SW 1271 (cell line): ENCODE data around the gene SEMA4B.
A peak's percentile ranks its signal among the peaks of the same experiment; 100 is the strongest.
"Not testable (repeated sequence)": the region's sequence is repeated elsewhere in the genome, so short reads cannot be mapped to it uniquely, and the experiment has no call there.

Experiments
- DNase-seq, 2 experiments: peaks; one replicate each; lab custom pipeline; 2025; lab: John Stamatoyannopoulos, UW

The SEMA4B gene, protein sequence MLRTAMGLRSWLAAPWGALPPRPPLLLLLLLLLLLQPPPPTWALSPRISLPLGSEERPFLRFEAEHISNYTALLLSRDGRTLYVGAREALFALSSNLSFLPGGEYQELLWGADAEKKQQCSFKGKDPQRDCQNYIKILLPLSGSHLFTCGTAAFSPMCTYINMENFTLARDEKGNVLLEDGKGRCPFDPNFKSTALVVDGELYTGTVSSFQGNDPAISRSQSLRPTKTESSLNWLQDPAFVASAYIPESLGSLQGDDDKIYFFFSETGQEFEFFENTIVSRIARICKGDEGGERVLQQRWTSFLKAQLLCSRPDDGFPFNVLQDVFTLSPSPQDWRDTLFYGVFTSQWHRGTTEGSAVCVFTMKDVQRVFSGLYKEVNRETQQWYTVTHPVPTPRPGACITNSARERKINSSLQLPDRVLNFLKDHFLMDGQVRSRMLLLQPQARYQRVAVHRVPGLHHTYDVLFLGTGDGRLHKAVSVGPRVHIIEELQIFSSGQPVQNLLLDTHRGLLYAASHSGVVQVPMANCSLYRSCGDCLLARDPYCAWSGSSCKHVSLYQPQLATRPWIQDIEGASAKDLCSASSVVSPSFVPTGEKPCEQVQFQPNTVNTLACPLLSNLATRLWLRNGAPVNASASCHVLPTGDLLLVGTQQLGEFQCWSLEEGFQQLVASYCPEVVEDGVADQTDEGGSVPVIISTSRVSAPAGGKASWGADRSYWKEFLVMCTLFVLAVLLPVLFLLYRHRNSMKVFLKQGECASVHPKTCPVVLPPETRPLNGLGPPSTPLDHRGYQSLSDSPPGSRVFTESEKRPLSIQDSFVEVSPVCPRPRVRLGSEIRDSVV

DNA sequence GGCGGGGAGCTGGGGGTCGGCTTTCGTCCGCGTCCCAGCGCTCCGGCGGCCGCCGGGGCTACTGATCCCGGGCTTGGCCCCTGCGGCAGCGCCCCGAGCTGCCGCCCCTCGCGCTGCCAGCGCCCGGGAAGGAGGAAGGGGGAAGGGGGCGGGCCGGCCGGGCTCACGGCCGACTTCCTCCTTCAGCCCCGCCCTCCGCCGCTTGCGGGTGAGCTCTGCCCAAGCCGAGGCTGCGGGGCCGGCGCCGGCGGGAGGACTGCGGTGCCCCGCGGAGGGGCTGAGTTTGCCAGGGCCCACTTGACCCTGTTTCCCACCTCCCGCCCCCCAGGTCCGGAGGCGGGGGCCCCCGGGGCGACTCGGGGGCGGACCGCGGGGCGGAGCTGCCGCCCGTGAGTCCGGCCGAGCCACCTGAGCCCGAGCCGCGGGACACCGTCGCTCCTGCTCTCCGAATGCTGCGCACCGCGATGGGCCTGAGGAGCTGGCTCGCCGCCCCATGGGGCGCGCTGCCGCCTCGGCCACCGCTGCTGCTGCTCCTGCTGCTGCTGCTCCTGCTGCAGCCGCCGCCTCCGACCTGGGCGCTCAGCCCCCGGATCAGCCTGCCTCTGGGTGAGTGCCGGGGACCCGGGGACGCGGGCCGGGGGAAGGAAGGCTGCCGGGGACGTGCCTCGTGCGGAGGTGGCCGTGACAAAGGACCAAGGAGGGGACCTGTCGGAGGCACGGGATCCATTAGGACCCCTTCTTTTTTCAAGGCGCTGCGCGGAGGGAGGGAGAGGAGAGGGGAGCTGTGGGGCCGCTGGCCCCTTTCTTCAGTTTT, at the start of gene SEMA4B:
Gene SEMA4B, plus strand, starts transcription at position 201 of the 814 bp plus-strand sequence. Its CDS starts 249 bp downstream, at position 450.
- peak in 1 of 2 experiments; percentile 48 for DNase-seq

DNA sequence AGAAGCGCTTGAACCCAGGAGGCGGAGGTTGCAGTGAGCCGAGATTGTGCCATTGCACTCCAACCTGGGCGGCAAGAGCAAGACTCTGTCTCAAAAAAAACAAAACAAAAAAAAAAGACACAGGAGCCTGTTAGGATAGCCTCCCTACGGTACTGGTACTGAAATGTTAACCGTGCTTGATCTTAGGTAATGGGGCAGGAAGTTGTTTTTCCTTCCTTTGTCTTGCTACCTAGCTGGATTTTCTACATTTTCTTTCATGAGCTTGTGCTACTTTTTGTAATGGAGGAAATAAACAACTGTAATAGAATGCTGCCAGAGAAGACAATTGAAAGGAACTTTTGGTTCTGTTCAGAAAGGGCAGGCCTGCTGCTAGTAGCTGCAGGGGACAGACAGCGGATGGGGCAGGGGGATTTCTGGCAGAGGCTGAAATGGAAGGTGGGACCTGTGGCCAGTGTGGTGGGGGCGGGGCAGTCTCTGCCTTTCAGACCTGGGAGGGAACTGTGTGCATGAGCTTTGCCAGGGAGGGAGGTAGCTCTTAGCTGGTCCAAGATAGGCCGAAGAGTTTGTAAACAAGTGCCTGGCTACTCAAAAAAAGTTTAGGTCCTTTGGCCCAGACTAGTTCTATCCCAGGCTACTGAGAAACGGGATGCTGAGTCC, 49.0 kb upstream of the SEMA4B start:
- no peak for DNase-seq

DNA sequence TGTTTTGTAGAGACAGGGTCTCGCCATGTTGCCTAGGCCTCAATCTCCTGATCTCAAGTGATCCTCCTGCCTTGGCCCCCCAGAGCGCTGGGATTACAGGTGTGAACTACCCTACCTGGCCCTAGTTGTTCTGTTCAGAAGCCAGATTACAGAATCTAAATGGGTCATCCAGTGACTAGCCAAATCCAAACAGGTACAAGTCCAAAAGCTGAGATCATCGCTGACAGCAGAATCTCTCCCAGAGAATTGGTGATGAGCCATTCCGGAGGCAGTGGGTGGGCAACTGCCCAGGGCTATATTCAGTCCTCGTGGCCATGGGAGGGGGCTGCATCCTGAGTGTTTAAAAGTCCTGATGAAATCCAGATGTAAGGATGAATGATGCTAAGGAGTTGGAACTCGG, 47.5 kb upstream of the SEMA4B start:
- DNase-seq = no peak

DNA sequence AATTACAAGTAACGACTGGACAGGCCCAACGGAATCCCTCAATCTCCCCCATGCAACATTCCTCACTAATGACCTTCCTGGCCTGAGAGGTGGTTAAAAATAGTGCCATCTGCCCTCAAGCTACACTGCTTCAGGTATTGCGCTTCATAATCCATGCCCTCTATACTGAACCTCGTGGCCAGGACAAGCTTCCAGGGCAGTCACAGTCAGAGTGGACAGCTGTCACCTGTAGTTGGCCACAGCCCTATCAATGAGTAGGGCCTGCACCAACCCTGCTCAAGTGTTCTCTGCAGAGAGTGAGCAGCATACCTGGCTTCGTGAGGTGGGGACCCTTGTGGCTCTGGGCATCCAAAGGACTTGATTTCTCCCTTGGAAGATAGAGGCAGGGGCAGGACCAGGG, 46.9 kb upstream of the SEMA4B start:
- no peak for DNase-seq

DNA sequence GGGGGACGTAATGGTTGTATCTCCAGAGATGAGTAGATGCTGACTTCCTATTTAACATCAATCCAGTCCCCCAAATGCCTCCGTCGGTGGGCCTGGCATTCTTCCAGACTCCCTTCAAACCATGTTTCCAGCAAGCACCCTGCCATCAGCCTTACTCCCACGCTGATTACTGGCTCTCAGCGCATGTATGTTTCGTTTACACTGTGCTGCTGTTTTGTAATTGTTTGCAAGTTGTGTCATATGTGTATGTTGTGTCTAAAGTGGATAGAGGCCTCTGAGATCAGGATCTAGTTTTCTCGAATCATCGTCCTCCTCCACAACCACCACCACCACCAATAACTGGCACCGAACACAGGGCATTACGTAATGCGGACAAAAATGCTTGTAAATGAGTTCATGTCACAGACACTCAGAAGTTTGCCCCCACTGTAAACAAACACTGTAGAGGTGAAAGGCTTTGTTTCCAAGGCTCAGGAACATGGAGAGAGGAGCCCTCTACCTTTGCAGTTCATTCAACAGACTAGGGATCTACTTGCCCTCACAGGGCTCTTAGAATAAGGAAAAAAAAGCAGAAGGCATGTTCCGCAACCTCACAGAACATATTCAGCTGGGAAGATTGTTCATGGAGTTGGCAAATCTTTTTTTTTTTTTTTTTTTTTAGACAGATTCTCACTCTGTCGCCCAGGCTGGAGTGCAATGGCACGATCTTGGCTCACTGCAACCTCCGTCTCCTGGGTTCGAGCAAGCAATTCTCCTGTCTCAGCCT, 46.1 kb upstream of the SEMA4B start:
- no peak for DNase-seq

DNA sequence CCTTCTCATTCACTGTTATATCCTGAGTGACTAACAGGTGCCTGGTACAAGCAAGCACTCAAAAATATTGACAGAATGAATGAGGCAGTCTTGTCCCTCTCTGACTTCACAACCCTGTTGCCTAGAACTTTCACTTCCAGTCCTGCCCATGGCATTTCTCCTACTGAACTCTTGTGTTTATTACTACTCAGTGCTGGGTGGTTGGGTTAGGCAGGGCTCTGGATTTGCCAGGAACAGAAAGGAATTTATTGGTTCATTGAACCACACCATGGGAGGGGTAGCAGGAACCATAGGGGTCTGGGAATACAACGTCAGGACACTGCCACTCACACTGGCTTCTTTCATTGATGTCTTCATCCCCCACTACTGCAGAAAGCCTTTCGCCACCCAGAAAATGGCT, 41.9 kb upstream of the SEMA4B start:
- no peak for DNase-seq

DNA sequence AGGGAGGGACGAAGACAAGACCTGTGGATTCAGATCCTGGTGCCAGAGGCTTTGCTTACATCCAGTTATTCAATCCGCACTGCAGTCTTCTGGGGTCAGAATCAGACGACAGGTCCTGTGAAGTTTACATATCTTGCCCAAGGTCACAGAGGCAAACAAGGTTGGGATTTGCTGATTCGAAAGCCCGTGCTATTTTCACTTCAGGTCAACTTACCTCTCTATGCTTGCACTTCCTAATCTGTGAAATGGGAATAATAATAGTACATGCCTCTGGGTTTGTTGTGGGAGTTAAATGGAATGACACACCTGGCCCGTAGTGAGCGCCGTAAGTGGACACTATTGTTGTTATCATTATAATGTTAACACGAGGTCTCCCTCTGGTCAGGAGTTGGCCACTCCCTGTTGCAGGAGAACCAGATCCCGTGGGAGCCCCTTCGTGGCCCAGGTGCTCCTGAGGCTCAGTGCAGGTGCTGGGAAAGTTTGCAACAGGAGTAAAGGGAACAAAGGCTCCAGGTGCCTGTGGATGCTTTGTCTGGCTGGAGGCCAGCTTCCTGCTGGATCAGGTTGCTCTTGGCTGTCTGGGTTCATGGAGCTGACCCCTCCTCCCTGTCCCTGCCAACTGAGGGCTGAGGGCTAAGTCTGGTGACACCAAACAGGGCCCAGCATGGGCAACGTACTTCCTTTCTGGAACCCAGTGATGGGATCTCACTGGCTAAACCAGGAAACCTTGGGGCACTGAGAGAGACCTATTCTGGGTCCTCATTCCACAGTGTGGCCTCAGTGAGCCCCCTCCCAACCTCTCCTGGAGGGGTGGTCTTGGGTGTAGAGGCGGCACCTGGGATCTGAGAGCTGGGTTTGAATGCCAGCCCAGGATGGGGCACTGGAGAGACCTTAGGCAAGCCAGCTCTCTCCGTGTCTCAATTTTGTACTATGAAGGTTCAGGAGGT, 40.1 kb upstream of the SEMA4B start:
- DNase-seq = no peak

DNA sequence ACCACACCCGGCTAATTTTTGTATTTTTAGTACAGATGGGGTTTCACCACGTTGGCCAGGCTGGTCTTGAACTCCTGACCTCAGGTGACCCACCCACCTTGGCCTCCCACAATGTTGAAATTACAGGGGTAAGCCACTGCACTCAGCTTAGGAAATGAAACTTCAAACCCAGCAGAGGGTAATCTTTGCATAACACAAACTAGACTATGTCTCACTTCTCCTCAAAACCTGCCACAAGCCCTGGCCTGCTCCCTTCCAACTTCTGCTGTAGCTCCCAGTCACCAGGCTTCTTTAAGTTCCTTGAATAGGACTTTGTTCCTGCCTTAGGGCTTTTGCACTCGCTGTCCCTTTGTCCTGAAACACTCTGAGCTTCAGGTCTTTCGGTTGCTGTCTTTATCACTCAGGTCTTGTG, 39.2 kb upstream of the SEMA4B start:
- peak in 1 of 2 experiments; percentile 24 for DNase-seq

DNA sequence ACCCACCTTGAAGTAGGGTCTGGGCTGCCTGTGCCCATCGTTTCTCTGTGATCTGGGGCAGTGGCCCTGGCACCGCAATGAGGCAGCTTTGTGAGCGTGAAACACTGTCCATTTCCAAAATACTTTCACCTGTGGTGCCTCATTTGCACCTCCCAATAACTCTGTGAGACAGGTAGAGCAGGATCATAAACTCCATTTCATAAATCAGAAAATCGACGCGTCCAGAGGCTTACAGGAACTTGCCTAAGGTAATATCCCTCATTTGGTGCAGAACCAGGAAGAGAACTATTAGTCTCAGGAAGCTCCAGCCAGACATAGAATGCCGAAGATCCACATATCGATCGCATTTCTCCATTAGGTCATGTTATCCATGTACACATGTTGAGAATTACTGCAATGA, 38.2 kb upstream of the SEMA4B start:
- DNase-seq = no peak

DNA sequence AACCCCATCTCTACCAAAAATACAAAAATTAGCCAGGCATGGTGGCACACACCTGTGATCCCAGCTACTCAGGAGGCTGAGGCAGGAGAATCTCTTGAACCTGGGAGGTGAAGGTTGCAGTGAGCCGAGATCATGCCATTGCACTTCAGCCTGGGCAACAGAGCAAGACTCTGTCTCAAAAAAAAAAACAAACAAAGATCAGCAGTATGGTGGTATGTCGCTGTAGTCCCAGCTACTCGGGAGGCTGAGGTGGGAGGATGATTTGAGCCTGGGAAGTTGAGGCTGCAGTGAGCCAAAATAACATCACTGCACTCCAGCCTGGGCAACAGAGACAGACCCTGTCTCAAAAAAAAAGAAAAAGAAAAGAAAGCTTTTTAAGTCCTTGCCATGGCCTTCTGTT, 36.9 kb upstream of the SEMA4B start:
- not testable (repeated sequence) for DNase-seq

DNA sequence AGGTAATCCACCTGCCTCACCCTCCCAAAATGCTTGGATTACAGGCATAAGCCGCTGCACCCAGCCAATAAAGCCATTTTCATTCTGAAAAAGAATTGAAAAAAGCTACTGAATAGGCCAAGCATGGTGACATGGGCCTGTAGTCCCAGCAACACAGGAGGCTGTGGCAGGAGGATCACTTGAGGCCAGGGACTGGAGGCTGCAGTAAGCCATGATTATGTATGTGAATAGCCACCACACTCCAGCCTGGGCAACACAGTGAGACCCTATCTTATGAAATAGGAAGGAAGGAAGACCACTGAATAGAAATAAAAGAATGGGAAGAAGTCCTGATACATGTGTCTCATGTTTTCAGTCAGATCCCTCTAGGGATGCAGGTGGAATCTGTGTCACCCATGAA, 36.0 kb upstream of the SEMA4B start:
- DNase-seq = no peak

DNA sequence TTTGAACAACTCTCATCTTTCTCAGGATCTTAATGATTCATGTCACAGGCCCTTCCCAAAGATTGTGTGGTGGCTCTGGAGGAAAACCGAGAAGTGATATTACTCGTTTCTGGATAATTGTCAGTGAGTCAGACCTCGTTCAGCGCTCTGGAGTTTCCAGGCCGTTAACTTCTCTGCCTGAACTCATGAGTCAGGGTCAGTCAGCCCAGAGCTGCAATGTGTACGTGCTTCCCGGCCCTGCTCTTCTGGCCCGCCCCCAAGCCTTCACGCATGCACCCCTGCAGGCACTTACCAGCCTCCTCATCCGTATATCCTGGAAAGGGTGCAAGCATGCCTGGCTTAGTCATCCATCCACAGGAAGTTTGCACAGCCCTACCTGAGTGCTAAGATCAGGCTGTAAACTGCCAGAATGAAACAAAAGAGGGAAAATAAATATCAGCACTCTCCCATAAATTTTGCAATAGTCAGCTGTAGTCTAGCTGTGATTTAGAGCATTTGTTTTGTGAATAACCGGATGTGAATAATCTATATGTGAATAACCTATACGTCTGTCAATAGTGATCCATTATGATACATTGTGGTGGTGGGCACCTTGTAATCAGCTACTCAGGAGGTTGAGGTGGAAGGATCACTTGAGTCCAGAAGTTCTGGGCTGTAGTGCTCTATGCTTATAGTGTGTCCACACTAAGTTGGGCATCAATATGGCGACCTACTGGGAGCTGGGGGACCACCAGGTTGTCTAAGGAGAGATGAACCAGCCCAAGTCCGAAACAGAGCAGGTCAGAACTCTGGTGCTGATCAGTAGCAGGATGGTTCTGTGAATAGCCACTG, 35.3 kb upstream of the SEMA4B start:
- DNase-seq = peak; percentile 99 to 100

DNA sequence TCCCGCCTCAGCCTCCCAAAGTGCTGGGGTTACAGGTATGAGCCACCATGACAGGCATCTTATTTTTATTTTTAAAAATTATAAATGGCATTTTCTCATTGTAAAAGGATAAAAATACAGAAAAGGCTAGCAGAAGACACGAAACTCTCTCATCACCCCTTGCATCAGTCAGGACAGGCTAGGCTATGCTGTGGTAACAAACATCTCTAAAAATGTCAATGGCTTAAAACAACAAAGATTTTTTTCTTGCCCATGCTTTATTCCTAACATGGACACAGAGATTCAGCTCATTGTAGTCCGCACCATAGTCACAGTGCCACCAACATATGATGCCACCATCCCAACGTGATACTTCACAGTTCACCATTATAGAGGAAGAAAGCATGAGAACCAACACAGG, 34.0 kb upstream of the SEMA4B start:
- DNase-seq = no peak

DNA sequence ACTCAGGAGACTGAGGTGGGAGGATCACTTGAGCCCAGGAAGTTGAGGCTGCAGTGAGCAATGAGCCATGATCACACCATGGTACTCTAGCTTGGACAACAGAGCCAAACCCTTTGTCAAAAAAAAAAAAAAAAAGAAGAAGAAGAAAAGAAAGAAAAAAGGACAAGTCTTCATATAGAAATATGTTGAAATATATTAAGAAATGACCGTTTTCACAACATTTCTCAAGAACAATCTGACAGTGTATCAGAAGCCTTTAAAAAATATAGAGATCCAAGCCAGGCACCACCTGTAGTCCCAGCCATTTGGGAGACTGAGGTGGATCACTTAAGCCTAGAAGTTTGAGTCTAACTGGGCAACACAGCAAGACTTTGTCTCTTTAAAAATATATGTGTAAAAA, 29.5 kb upstream of the SEMA4B start:
- no peak for DNase-seq

DNA sequence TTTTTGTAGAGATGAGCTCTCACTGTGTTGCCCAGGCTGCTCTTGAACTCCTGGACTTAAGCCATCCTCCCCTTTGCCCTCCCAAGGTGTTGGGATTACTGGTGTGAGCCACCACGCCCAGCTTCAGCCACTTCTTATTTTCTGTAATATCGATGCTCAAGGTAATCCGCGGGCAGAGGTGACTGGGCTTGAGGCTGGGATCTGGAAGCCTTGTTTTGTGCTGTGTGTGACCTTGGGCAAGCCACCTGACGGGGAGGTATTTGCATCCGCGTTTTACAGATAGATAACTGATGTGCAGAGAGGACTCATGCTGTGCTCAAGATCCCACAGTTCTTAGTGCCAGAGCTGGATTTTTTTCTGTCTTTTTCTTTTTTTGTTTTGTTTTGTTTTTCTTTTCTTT, 27.8 kb upstream of the SEMA4B start:
- no peak for DNase-seq

DNA sequence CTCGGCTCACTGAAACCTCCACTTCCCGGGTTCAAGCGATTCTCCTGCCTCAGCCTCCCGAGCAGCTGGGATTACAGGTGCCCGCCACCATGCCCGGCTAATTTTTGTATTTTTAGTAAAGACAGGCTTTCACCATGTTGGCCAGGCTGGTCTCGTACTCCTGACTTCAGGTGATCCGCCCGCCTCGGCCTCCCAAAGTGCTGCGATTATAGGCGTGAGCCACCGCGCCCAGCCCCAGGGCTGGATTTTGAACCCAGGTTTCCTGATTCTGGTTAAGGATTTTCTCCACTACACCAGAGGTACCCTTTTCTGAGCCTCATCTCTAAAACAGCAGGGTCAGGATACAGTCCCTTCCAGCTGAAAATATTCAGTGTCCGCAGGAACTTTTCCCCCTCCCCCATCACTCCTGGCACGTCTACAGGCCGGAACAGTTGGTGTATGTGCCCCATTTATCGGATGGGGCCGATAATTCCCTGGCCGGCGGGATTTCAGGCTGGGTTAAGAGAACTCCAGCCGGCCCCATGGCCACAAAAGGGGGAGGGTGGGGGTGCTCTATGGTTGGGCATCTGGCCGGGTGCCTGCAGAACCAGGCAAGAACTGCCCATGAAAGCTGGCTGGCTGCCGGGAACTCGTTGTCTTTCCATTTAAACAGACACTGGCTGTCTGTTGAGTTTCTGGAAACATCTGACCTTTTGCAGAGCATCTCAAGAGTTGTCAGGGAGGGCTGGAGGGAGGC, 26.8 kb upstream of the SEMA4B start:
- no peak for DNase-seq

DNA sequence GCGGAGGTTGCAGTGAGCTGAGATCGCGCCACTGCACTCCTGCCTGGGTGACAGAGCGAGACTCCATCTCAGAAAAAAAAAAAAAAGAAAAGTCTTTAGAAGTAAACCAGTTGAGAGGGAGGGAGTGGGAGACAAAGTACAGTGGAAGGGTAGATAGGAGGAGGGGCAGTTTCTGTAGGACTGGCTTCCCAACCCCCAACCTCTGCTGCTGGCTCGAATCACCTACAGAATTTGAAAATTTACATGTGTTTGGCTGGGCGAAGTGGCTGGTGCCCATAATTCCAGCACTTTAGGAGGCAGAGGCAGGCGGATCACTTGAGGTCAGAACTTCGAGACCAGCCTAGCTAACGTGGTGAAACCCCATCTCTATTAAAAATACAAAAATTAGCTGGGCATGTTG, 24.1 kb upstream of the SEMA4B start:
- no peak for DNase-seq
